Measurements from ENCODE around the gene RNF215.
A peak's percentile ranks its signal among the peaks of the same experiment; 100 is the strongest.

The RNF215 gene

DNA sequence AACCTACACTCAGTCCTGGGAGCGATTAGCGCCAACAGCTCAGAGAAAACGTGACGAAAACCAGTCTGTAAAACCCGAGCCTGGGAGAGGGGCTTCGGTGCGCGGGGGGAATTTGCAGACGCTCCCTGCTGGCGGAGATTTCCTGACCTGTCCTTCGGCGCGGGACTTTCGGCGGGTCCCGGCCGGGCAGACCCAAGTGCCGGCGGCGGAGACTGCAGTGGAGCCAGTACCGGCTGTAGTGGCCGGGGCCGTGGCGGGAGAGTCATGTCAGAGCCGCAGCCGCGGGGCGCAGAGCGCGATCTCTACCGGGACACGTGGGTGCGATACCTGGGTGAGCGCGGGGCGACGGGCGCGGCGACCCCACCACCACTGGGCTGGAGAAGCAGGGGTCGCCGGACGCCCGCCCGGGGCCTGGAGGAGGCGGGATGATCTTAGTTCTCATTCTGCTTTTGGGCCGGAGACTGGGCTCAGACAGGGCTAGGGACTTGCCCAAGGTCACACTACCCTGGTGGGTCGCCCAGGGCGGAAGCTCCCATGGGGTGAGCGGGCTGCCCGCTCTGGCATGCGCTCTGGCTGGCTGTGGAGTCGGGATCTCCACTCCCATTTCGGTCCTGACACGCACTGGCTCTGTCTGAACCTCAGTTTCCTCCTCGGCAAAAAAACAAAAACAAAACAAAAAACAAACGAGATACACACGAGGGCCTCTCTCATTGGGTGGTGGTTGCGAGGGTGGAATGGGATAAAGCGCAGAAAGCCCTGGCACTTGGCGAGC, 38.6 kb upstream of the RNF215 start, which contains the start of gene MTFP1:
Gene MTFP1, plus strand, starts transcription at position 153 of the 772 bp plus-strand sequence. Its CDS starts 112 bp downstream, at position 265.
- TF ChIP-seq, protein P1, sequence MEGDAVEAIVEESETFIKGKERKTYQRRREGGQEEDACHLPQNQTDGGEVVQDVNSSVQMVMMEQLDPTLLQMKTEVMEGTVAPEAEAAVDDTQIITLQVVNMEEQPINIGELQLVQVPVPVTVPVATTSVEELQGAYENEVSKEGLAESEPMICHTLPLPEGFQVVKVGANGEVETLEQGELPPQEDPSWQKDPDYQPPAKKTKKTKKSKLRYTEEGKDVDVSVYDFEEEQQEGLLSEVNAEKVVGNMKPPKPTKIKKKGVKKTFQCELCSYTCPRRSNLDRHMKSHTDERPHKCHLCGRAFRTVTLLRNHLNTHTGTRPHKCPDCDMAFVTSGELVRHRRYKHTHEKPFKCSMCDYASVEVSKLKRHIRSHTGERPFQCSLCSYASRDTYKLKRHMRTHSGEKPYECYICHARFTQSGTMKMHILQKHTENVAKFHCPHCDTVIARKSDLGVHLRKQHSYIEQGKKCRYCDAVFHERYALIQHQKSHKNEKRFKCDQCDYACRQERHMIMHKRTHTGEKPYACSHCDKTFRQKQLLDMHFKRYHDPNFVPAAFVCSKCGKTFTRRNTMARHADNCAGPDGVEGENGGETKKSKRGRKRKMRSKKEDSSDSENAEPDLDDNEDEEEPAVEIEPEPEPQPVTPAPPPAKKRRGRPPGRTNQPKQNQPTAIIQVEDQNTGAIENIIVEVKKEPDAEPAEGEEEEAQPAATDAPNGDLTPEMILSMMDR (IDR thresholded peaks at IDR 0.05; ENCODE audit: low read depth, low read length, missing control alignments): peak; percentile 5
- no peak for DNase-seq (ENCODE audit: low read depth)
- H3K4me3 ChIP-seq (ENCODE audit: low read depth, low read length): peak within 1 kb of the TSS; percentile 58
- in situ Hi-C loops (cut with HindIII; ENCODE audit: low sequenced_read_pairs): no loop called here

DNA sequence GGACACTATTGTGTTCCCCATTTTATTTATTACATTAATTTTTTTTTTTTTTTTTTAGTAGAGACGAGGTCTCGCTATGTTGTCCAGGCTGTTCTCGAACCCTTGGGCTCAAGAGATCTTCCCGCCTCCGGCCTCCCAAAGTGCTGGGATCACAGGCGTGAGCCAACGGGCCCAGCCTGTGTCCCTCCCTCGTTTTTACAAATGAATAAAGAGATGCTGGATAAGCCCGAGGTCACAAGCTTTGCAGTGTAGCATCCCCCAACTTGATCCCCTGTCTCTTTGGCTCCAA, 38.1 kb upstream of the RNF215 start:
- TF ChIP-seq, protein P1 (IDR thresholded peaks at IDR 0.05; ENCODE audit: low read depth, low read length, missing control alignments): no peak
- in situ Hi-C loops (cut with HindIII; ENCODE audit: low sequenced_read_pairs): no loop called here
- DNase-seq (ENCODE audit: low read depth): no peak
- peak overlapping the region; percentile 58 for H3K4me3 ChIP-seq (ENCODE audit: low read depth, low read length)

DNA sequence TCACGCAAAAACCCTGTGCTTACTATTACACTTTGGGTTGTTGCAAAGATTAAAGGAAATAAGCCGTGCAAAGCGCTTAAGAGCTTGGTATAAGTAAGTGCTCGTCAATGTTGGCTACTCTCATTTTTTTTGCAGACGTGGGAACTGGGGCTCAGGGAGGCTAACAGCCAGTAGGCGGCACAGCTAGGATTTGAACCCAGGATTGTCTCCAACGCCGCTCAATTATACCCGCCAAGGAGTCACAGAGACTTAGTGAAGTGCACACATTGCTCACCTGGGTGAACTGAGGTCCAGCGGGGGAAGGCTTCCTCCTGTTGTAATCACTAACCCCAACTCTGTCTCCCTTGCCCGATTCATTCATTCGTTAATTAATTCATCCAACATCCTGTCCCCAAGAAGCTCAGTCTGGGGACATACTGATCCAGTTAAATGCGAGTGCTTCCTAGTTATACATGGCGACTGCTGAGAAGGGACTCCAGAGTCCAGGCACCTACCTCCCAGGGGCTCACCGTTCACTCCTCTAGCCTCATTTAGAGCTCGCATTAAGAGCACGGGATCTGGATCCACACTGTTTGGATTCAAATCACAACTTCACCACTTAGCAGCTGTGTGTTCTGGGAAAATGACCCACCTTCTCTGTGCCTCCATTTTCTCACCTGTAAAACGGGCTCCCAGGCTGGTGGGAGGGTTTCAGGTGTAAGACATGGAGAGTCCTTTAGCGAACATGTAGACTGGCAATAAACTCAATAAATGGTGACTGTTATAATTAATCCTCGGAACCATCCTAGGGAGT, 37.5 kb upstream of the RNF215 start:
- DNase-seq (ENCODE audit: low read depth): no peak
- in situ Hi-C loops (cut with HindIII; ENCODE audit: low sequenced_read_pairs): no loop called here
- peak overlapping the region; percentile 58 for H3K4me3 ChIP-seq (ENCODE audit: low read depth, low read length)
- TF ChIP-seq, protein P1 (IDR thresholded peaks at IDR 0.05; ENCODE audit: low read depth, low read length, missing control alignments): no peak

DNA sequence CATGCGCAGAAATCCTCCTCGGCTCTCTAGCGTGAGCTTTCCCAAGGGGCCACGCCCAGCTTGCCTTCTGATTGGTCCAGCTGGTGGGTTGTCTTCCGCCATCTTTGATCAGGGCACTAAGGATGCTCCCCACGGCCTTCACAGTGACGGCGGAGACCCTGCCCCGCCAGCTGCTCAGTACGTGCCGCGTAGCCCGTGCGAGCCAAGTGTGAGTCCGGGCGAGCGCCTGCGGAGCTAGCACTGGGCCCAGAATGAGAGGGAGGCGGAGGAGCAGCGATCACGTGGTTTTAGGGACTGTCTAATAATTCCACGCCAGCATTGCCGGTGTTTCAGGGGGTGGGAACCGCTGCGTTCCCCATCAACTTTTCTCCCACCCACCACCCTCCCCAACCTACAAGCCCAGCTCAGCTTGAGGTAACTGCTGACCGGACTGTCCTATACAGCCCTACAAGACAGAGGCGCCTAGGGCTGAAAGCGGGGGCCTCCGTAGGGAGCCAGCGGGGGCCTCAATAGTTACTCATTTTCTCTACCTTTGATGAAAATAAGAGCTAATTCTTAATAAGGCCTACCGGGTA, 36.8 kb upstream of the RNF215 start:
- H3K4me3 ChIP-seq (ENCODE audit: low read depth, low read length): peak overlapping the region; percentile 43
- TF ChIP-seq, protein P1 (IDR thresholded peaks at IDR 0.05; ENCODE audit: low read depth, low read length, missing control alignments): no peak
- in situ Hi-C loops (cut with HindIII; ENCODE audit: low sequenced_read_pairs): no loop called here
- peak; percentile 99 for DNase-seq (ENCODE audit: low read depth)

DNA sequence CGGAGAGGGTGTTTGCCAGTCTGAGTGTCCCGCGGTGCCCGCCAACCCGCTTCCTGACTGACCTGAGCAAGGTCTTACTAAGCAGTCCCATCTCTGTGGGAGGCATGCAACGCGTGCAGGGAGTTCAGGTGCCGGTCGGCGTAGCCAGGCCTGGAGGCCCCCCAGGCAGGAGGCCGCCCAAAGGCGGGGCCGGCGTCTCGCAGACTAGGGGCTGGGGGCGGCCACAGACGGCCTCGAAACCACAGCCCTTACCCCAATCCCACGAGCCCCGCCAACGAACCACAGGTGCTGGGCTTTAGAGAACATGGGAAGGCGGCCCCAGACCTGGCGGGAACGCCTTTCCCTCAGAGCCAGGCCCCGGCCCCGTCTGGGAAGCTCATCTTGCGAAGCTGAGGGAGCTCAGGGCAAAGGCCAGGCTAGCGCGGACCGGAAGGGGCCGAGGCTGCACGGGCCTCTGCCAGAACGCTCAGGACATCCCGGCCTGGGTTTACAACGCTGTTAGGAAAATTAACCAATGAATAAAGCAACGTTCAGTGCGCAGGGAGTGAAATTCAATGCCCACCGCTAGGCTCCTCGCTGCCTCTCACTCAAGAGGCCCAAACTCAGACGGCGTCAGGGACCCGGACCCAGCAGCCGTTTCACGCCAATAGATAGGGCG, 36.2 kb upstream of the RNF215 start:
- TF ChIP-seq, protein P1 (IDR thresholded peaks at IDR 0.05; ENCODE audit: low read depth, low read length, missing control alignments): no peak
- no peak for DNase-seq (ENCODE audit: low read depth)
- in situ Hi-C loops (cut with HindIII; ENCODE audit: low sequenced_read_pairs): no loop called here
- peak overlapping the region; percentile 43 for H3K4me3 ChIP-seq (ENCODE audit: low read depth, low read length)
